GM12873 (cell line): Measurements from ENCODE around the gene HLA-C.

Experiments
- CTCF ChIP-seq: IDR thresholded peaks from 2 replicates; pipeline ENCODE4 v1.5.1; 2012; ENCODE audit warnings: low read depth, mild to moderate bottlenecking, moderate library complexity, low read length, control low read depth; ENCODE audit not compliant: insufficient read depth; ENCODE audit errors: missing control alignments

The HLA-C gene

DNA sequence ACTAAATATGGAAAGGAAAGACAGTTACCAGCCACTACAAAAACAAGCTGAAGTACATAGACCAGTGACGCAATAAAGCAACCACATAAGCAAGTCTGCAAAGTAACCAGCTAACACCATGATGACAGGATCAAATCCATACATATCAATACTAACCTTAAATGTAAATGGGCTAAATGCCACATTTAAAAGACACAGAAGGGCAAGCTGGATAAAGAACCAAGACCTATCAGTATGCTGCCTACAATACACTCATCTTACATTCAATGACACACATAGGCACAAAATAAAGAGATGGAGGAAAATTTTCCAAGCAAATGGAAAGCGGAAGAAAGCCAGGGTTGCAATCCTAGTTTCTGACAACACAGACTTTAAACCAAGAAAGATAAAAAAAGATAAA lies 24.1 kb downstream of the HLA-C start:
- no peak for TF ChIP-seq CTCF

DNA sequence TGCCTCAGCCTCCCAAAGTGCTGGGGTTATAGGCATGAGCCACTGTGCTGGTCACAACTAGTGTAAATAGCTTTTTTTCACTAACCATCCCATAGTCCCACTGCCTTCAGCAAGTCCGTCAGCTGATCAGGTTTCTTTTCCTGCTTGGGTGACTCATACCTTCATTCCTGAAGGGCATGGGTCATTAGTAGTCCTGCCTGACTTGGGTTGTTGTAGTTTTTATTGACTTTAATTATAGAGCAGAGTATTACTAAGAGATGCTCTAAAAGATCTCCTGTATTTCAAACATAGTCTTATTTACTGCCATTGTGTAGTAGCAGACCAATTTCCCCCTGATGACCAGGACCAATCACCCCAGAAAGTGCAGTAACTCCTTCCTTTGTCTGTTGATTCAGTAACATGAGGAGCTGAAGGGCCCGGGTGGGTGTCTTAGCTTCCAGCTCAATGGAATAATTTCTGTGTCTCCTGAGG lies 25.8 kb downstream of the HLA-C start:
- TF ChIP-seq CTCF = no peak

DNA sequence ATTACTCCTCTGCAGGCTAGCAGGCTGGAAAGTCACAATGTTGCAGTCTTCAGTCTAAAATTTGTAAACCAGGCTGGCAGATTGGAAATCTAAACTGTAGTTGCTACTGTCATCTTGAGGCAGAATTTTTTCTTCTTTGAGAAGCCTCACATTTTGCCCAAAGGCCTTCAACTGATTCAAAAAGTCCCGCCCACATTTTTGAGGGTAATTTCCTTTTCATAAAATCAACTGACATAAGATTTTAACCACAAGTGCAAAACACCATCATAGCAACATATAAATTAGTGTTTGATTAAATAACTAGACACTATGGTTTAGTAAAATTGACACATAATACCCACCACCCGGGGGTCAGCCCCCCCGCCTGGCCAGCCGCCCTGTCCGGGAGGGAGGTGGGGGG lies 28.4 kb downstream of the HLA-C start:
- no peak for TF ChIP-seq CTCF

DNA sequence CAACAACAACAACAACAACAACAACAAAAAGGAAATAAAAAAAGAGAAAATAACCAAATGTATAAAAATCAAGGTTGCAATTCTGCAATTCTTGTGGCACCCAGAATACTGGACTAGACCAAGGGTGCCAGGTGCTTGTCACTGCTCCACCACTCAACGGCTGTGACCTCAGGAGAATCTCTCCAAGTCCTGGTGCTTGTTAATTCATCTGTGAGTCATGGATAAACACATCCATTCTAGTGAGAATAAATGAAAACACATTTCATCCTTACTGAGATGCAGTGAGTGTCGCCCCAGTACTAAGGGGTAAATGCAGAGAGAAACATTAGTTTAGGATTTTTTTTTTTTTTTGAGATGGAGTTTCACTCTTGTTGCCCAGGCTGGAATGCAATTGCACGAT lies 32.0 kb downstream of the HLA-C start:
- no peak for TF ChIP-seq CTCF

- no peak for TF ChIP-seq CTCF
These were observed 43.4 kb downstream of the HLA-C start for GRCh38 chr6:31228476-31228875.

DNA sequence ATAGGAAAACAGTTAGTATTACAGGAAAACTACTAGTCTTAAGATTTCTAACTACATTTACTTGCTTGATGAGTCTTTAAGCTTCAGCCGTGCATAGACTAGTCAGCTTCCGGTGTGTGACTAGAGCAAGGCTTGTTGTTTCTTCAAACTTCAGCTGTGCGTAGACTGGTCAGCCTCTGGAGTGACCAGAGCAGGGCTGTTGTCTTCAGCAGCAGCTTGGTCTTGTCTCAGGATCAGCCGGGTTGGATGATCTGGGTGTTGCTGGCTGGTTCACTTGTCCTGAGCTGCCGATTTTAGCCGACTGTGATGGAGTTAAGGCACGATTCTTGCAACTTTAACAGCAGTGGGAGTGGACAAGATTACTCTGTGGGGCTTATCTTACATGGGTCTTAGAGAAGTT lies 44.7 kb downstream of the HLA-C start:
- no peak for TF ChIP-seq CTCF

DNA sequence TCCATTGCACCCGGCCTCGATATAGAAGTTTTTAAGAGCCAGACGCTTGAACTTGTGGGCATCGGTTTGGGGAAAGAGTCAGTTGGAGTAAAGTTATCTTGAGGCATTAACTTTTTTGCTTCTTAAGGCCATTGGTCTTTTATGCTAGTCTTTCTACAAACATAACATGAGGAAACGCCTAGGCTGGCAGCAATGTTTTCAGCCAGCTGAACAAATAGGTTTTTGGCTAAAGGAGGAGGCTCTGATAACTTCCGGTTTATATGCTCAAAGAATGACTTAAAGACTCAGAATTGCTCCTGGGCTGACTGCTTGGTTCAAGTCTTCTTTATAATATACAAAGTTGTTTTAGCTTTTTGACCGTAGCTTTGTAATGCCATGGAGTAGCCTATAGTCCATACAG lies 46.2 kb downstream of the HLA-C start:
- no peak for TF ChIP-seq CTCF

DNA sequence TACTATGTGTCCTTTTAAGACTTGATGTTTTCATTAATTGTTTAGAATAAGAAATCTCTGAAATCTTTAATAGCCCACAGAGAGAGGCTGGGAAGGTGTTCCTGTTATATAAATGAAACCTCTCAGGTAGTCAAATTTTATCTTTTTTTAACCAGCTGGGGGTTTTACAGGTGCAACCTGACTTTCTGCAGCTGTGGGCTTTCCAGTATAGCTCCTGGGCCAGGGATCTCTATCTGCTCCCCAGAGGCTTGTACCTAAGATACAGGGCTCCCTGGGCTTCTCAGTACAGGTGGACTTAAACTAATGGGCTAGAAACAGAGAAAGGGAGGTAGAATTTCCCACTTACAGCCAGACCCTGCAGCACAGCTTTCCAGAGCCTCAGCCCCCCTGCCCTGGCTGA lies 49.4 kb downstream of the HLA-C start:
- no peak for TF ChIP-seq CTCF
